Mucosa of stomach (tissue), 1 donor: ENCODE results near the gene ANKRD37.

ENCODE experiments used
- H3K27me3 ChIP-seq: one replicate; pipeline ENCODE4 v1.7.0; 2013; ENCODE audit warnings: mild to moderate bottlenecking, low read length; ENCODE audit not compliant: control insufficient read depth, insufficient read depth
- H3K36me3 ChIP-seq: one replicate; pipeline ENCODE4 v1.7.0; 2013; ENCODE audit warnings: low read length; ENCODE audit not compliant: control insufficient read depth, insufficient read depth
- H3K4me1 ChIP-seq: one replicate; pipeline ENCODE4 v1.7.0; 2013; ENCODE audit warnings: mild to moderate bottlenecking, low read length; ENCODE audit not compliant: control insufficient read depth, insufficient read depth
- H3K4me3 ChIP-seq: one replicate; pipeline ENCODE4 v1.7.0; 2013; ENCODE audit warnings: low read length
- H3K9ac ChIP-seq: one replicate; pipeline ENCODE4 v1.7.0; 2013; ENCODE audit warnings: mild to moderate bottlenecking, low read length, moderate library complexity
- H3K9me3 ChIP-seq: one replicate; pipeline ENCODE4 v1.7.0; 2013; ENCODE audit warnings: mild to moderate bottlenecking, low read length, moderate library complexity; ENCODE audit not compliant: control insufficient read depth
- donor health status: Pancreatic carcinoma.

Gene ANKRD37

DNA sequence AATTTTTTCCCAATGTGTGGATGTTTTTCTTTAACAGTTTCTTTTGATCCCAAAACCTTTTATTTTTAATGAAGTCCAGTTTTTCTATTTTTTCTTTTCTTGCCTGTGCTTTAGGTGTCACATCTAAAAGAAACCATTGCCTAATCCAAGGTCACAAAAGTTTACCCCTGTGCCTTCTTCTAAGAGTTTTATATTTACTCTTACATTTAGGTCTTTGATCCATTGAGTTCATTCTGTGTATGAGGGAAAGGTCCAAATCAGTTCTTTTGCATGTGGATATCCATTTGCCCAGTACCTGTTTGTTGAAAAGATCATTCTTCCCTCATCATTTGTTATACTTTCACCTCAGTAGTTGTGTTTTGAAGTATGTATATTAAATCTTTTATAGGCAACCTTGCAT is 13.9 kb upstream of the ANKRD37 start:
- no peaks in the 10 kb centered on the region for H3K36me3 ChIP-seq
- H3K9me3 ChIP-seq: no peaks in the 10 kb centered on the region
- no peak overlapping the region for H3K9ac ChIP-seq
- H3K4me3 ChIP-seq: no peak overlapping the region
- H3K27me3 ChIP-seq: no peaks in the 10 kb centered on the region
- peaks cover 9% of the 10 kb centered on the region for H3K4me1 ChIP-seq

DNA sequence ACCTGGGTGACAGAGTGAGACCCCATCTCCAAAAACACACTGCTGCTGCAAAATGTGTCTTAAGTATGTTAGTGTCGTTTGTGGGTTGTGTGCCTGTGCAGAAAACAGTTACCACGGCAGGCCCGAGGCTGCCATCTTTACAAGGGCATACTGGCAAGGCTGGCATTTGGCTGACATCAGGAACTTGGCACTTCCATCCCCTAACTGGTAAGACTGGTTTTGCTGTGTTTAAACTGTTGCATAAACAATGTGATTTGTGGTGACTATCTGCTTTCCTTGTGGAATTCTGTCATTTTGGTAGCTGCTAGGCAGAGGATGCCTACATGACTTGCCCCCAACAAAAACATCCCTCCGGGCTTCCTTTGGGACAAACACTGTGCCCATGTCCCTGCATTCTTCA is 13.2 kb upstream of the ANKRD37 start:
- no peaks in the 10 kb centered on the region for H3K9me3 ChIP-seq
- no peak overlapping the region for H3K4me3 ChIP-seq
- no peaks in the 10 kb centered on the region for H3K36me3 ChIP-seq
- peaks cover 9% of the 10 kb centered on the region for H3K4me1 ChIP-seq
- no peak overlapping the region for H3K9ac ChIP-seq
- no peaks in the 10 kb centered on the region for H3K27me3 ChIP-seq

DNA sequence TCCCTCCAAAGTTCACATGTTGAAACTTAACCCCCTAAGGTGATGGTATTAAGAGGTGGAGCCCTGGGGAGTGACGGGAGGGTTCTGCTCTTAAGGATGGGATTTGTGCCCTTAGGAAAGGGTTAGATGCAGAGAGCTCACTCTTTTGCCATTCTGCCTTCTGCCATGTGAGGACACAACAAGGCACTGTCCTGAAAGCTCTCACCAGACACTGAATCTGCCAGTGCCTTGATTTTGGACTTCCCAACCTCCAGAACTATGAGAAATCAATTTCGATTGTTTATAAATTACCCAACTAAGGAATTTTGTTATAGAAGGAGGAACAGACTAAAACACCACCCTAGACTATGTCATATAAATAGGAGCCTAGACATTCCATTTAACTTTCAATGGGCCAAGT is 12.6 kb upstream of the ANKRD37 start:
- Histone ChIP-seq H3K9me3 (no peaks in the 10 kb centered on the region), H3K27me3 (no peaks in the 10 kb centered on the region), H3K9ac (no peak overlapping the region), H3K4me3 (no peak overlapping the region), H3K36me3 (no peaks in the 10 kb centered on the region), H3K4me1 (peaks cover 9% of the 10 kb centered on the region)

DNA sequence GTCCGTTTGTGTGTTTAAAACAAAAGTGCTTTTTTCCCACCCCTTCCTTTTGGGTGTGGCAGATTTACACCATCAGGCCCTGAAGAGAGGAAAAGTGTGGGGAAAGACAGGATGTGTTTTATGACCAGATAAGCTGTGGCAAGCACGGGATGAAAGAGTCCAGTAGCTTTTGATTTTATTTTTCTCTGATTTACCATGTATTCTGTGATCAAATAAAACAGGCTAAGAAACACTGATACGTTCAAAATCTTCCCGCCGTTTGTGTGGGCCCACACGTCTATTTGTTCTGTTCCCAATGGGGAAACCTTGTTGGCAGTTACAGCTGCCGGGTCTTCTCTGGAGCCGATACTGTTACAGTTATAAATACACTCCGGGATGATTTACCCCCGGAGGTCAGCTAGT is 11.7 kb upstream of the ANKRD37 start:
- H3K27me3 ChIP-seq: no peaks in the 10 kb centered on the region
- peaks cover 9% of the 10 kb centered on the region for H3K4me1 ChIP-seq
- no peaks in the 10 kb centered on the region for H3K9me3 ChIP-seq
- no peak overlapping the region for H3K4me3 ChIP-seq
- H3K36me3 ChIP-seq: no peaks in the 10 kb centered on the region
- no peak overlapping the region for H3K9ac ChIP-seq

DNA sequence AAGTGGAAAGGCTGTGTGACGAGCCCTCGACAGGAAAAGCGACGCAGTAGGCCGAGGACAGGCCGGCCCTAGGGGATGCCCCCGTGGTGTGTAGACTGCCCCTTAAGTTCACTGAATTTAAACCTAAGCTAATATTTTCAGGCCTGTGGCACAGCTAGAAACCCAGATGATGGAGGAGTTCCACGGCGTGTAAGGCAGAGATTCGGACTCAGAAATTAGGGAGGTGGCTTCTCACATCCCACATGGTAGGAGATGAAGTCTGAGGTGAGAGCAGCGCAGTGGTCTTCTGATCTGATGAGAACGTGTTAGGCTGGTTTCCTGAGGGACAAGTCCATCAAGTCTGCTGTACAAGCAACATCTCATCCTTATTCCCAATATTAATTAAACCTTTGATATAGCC is 8.7 kb upstream of the ANKRD37 start:
- Histone ChIP-seq H3K4me1 (peaks cover 9% of the 10 kb centered on the region), H3K4me3 (no peak overlapping the region), H3K27me3 (no peaks in the 10 kb centered on the region), H3K9me3 (no peaks in the 10 kb centered on the region), H3K9ac (no peak overlapping the region), H3K36me3 (no peaks in the 10 kb centered on the region)

DNA sequence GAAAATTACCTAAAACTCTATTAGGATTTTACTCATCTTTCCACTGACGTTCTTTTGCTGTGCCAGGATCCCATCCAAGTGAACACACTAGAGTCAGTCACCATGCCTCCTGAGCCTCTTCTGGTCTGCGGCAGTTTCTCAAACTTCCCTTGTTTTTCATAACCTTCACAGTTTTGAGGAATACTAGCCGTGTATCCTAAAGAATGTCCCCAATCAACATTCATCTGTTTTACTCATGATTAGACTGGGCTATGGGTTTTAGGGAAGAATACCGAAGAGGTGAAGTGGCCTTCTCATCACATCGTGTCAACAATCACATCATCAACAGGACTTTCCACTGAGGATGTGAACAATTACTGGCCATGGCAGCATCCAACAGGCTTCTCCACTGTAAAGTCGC is 5.7 kb upstream of the ANKRD37 start:
- no peaks in the 10 kb centered on the region for H3K9me3 ChIP-seq
- no peak overlapping the region for H3K4me3 ChIP-seq
- no peaks in the 10 kb centered on the region for H3K4me1 ChIP-seq
- no peaks in the 10 kb centered on the region for H3K36me3 ChIP-seq
- no peaks in the 10 kb centered on the region for H3K27me3 ChIP-seq
- H3K9ac ChIP-seq: no peak overlapping the region

DNA sequence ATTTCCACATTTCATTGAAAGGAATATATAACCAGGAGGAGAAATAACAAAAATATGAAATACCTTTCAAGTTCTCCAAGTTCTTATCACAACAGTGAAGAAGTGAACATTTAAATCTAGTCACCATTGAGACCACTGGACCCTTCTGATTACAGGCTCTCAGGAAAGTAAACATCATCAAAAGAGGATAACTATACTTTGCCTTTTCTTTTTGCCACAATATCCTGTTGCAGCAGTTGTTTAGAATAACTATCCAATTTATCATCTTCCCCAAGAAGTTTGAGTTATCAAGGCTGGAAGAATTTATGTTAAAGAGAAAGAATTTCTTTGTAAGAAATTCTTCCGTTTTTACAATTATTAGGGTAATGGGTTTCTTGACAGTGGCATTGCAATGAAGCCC is 4.5 kb upstream of the ANKRD37 start:
- Histone ChIP-seq H3K27me3 (no peaks in the 10 kb centered on the region), H3K9ac (no peak overlapping the region), H3K4me3 (no peak overlapping the region), H3K4me1 (peaks cover 5% of the 10 kb centered on the region), H3K9me3 (no peaks in the 10 kb centered on the region), H3K36me3 (no peaks in the 10 kb centered on the region)

DNA sequence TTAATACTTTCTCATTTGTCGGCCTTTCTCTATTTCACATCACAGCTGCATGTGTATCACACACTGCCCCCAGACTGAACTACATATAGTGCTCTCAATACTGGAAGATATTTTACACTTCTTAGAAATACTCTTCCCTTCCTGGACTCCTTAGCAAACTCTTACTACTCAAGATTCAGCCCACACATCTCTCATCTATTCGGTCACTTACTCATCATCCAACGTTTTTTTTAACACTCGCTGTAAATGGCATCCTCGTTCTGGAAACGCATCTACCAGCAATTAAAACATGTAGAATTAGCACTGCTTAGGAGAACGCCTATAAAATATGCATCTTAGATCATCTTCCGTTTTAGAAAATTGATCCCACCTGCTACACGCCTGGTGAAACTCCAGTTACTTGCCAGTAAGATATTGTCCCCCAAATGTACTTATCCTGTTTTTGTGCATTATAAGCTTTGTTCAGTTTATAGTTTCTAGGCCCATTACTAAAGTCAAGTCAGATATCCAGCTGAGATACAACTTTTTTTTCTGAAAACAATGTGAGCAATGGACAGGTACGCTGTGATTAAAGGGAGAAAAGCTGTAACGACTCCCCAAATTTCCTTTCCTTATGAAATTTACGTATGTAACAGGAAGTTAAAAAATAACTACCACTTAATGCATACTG is 1.9 kb upstream of the ANKRD37 start:
- Histone ChIP-seq H3K9me3 (no peaks in the 10 kb centered on the region), H3K4me1 (peaks cover 18% of the 10 kb centered on the region), H3K4me3 (no peak overlapping the region), H3K27me3 (no peaks in the 10 kb centered on the region), H3K9ac (peak overlapping the region; percentile 92), H3K36me3 (no peaks in the 10 kb centered on the region)

DNA sequence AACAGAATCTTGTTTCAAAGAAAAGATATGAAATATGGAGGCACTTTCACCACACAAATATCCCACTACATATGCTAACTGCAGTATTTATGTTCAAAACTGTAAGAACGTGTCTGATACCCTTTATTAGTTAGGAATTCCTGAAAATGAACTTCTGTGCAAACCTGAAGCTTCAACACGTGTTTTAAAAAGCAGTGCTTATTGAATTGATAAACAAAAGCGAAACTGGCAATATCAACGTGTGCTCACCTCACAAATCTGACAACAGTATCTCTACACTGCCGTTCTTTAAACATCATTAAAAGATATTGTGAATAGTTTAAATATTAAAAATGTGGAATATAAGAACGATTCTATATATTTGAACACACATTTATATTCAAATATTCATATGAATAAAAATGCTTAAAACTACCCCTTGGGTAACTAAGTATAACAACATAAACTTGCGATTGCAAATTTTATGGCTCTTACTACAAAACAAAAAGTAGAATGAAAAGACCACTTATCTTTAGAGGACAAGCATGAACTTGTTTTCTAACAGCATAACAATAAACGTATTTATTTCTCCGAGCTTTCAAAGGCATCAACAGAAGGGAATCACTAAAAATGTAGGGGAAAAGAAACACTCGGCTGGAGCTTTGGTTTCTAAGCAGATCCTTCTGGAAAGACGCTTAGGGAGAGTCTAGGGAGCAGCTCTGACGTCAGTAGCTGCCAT is 1.2 kb upstream of the ANKRD37 start, which contains the start of gene LRP2BP:
LRP2BP (minus strand) TSS at position 687 of the 718 bp plus-strand sequence. CDS start 17,738 bp downstream, outside the sequence.
- H3K9ac ChIP-seq: peak within 1 kb of the TSS; percentile 92

DNA sequence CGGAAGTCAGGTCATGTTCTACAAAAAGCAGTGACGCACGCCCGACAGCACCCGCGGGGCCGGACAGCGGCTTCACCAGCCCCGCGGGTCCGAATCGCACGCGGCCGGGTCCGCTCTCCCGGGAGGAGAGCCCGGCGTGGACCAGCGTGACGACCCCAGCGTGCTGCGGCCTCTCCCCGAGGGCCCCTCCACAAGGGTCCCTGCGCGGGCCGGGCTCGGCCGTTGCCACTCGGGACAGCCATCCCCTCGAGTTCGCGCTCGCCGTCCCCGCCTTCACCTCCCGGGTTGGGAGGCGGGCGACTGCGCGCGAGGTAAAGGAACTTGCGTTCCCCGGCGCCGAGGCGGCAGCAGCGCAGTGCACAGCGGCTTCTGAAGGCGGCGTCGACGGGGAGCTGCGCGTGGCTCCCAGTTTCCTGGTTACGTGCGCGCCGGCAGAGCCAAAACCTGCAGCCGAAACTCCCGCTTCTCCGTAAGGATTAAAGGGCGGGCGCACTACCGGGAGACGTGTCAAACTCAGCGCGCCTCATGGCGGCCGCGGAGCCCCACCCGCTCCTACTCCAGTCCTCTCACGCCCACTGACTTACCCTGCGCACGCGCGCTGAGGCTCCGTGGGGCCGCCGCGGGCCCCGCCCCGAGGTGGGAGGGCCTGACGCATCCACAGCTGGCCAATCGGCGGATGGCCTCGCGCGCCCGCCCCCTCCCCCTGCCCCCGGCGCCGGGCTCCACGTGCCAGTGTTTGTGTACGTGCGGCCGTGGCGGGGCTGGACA is 501 bp upstream of the ANKRD37 start:
- H3K27me3 ChIP-seq: no peaks in the 10 kb centered on the region
- H3K9ac ChIP-seq: peak overlapping the region; percentile 92
- H3K4me3 ChIP-seq: peak overlapping the region; percentile 95
- H3K9me3 ChIP-seq: no peaks in the 10 kb centered on the region
- H3K4me1 ChIP-seq: peaks cover 18% of the 10 kb centered on the region
- H3K36me3 ChIP-seq: no peaks in the 10 kb centered on the region

More for the DNA sequence above, 1.2 kb upstream of the ANKRD37 start, which contains the start of gene LRP2BP:
- peaks cover 18% of the 10 kb centered on the region for H3K4me1 ChIP-seq
- H3K9me3 ChIP-seq: no peaks in the 10 kb centered on the region
- no peaks in the 10 kb centered on the region for H3K27me3 ChIP-seq
- no peaks in the 10 kb centered on the region for H3K36me3 ChIP-seq
- H3K4me3 ChIP-seq: peak within 1 kb of the TSS; percentile 95

DNA sequence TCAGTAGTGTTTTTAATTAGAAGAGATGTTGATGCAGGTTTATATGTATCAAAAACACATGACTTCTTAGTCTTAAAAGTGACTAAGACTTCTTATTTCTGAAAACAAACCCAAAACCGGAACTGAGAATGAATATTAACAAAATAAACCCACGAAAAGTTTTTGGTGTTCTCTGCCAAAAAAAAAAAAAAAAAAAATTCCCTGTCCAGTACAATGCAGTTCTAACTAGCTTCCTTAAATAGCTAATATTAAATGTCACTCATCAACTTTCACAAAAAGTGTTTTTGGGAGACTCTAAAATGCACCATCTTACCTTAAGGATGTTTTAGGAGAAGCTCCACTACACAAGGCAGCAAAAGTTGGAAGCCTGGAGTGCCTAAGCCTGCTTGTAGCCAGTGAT is 2.0 kb downstream of the ANKRD37 start:
- Histone ChIP-seq H3K36me3 (no peaks in the 10 kb centered on the region), H3K4me3 (no peak overlapping the region), H3K4me1 (peaks cover 18% of the 10 kb centered on the region), H3K9ac (no peak overlapping the region), H3K27me3 (no peaks in the 10 kb centered on the region), H3K9me3 (no peaks in the 10 kb centered on the region)

DNA sequence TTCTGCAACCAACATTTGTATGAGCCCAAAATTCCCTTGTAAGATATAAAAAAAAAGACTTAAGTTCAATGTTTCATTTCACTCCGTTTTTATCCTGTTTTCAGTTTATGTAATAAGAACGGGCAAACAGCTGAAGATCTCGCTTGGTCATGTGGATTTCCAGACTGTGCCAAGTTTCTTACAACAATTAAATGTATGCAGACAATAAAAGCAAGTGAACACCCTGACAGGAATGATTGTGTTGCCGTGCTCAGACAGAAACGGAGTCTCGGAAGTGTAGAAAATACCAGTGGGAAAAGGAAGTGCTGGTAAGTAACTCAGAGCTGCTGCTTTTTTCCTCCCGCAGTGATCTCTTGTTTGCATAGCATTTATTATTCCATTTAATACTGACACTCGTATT is 2.8 kb downstream of the ANKRD37 start:
- Histone ChIP-seq H3K36me3 (no peaks in the 10 kb centered on the region), H3K9me3 (no peaks in the 10 kb centered on the region), H3K27me3 (no peaks in the 10 kb centered on the region), H3K9ac (peak overlapping the region; percentile 9), H3K4me3 (no peak overlapping the region), H3K4me1 (peaks cover 18% of the 10 kb centered on the region)
